Measurements from ENCODE around the gene RNF182. TPM values are rescaled to one million over a fixed set of nuclear protein-coding genes. Genes with fewer than 3 reads are reported as not detected.

Gene RNF182
- total and polyA plus RNA-seq, 9 of the 15 experiments (the other 6 are each of a cell fraction or from before 2014, with no cell fraction given) = 12.8 to 22.8 (median 17.5) TPM

GRCh38 chr6:13992417-13993055 is 67.8 kb downstream of the RNF182 start (continued):
- TF ChIP-seq MNT (conservative IDR thresholded peaks at IDR 0.05) = peak in 1 of 2 experiments; percentile 15; a peak in 1 of 4 replicates
- peak; percentile 83; the same call in 1 of the 2 replicates for TF ChIP-seq BACH1 (tag; IDR thresholded peaks at IDR 0.05)
- TF ChIP-seq ETS2 (tag; IDR thresholded peaks at IDR 0.05; ENCODE audit: borderline replicate concordance, poor library complexity, severe bottlenecking) = no peak
- no peak for TF ChIP-seq PCBP2 (IDR thresholded peaks at IDR 0.05; ENCODE audit: low read depth, low read length, poor library complexity, severe bottlenecking)
- TF ChIP-seq CHAMP1 (IDR thresholded peaks at IDR 0.05) = peak; percentile 61; the same call in 1 of the 2 replicates
- no peak for TF ChIP-seq BDP1 (IDR thresholded peaks at IDR 0.05; ENCODE audit: insufficient read depth, insufficient read length)
- TF ChIP-seq NKRF (IDR thresholded peaks at IDR 0.05; ENCODE audit: borderline replicate concordance) = no peak
- TF ChIP-seq MAX (CRISPR knock-in tag; IDR thresholded peaks at IDR 0.05) = peak; percentile 41; the same call in 1 of the 2 replicates
- TF ChIP-seq FOXP4 (CRISPR knock-in tag; IDR thresholded peaks at IDR 0.05; ENCODE audit: borderline replicate concordance) = 0 out of 2 replicates have a peak, but pooled peaks have one; percentile 7
- TF ChIP-seq SP1 (CRISPR knock-in tag; IDR thresholded peaks at IDR 0.05) = peak; percentile 52; the same call in 1 of the 2 replicates
- no peak; the same call in 1 of the 2 replicates for TF ChIP-seq MBD2 (IDR thresholded peaks at IDR 0.05; ENCODE audit: borderline replicate concordance, low read depth)
- no peak for TF ChIP-seq ZBTB7A (IDR thresholded peaks at IDR 0.05; ENCODE audit: borderline replicate concordance, control insufficient read depth, low read depth, low read length)
- TF ChIP-seq TCF15 (CRISPR knock-in tag; IDR thresholded peaks at IDR 0.05) = peak; percentile 45; the same call in 1 of the 2 replicates
- TF ChIP-seq PYGO2 (tag; IDR thresholded peaks at IDR 0.05) = 0 out of 2 replicates have a peak, but pooled peaks have one; percentile 4
- no peak for TF ChIP-seq ZNF133 (CRISPR knock-in tag; IDR thresholded peaks at IDR 0.05)
- TF ChIP-seq GATAD2A (IDR thresholded peaks at IDR 0.05) = peak; percentile 95
- peak; percentile 61 for TF ChIP-seq EP400 (IDR thresholded peaks at IDR 0.05)
